Measurements from ENCODE around the gene MAPK6. TPM values are rescaled to one million over a fixed set of nuclear protein-coding genes. Genes with fewer than 3 reads are reported as not detected.

Gene MAPK6
- total RNA-seq, 4 donors from 2014 or later, result 48.8 to 73.1 (median 54.5) TPM

DNA sequence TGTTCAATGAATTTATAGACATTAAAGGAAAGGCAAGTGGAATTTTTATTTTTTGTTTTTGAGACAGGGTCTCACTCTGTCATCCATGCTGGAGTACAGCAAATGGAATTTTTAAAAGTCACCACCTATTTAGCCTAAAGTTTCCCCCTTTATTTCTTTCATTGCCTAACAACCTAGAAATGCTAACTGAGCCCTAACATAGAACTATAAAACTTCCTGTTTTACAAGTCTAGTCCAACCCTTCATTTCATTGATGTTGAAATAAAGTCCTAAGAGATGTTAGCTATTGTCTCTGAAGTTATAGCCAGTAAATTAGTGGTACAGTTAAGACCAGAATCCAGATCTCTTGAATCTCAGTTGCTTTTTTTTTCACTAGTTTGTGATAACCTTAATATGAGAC is 39.0 kb downstream of the MAPK6 start:
- intact Hi-C loops (cut with DNase I; ENCODE audit: low total_unique reads), result no loop called here
- no peak overlapping the region for H3K4me3 ChIP-seq (ENCODE audit: low read depth, poor library complexity, severe bottlenecking)
- no peak for TF ChIP-seq POLR2A (IDR thresholded peaks at IDR 0.05)

DNA sequence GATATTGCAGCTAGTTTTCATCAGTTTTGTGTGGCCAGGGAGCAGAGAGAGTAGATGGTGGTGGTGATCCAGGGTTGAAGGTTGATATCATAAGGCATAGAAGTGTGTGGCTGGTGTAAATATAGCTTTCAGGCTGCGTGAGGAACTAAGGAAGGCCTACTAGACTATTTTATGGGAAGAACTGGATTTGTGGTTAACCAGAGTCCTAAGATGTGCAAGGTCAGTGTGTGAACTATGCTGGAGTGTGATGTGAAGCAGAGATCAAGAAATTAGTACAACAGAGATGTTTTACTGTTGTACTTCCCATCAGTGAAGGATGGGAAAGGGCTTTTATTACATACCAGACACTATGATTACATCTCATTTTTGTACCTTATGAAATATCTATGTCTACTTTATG is 41.5 kb downstream of the MAPK6 start:
- intact Hi-C loops (cut with DNase I; ENCODE audit: low total_unique reads), result no loop called here
- no peak overlapping the region for H3K4me3 ChIP-seq (ENCODE audit: low read depth, poor library complexity, severe bottlenecking)
- 72 to 83% methylated on average over 1 of the region's 1 CpG for WGBS, 2 donors
- no peak for DNase-seq (ENCODE audit: low spot score in 2 of 2)
- TF ChIP-seq, protein P1, sequence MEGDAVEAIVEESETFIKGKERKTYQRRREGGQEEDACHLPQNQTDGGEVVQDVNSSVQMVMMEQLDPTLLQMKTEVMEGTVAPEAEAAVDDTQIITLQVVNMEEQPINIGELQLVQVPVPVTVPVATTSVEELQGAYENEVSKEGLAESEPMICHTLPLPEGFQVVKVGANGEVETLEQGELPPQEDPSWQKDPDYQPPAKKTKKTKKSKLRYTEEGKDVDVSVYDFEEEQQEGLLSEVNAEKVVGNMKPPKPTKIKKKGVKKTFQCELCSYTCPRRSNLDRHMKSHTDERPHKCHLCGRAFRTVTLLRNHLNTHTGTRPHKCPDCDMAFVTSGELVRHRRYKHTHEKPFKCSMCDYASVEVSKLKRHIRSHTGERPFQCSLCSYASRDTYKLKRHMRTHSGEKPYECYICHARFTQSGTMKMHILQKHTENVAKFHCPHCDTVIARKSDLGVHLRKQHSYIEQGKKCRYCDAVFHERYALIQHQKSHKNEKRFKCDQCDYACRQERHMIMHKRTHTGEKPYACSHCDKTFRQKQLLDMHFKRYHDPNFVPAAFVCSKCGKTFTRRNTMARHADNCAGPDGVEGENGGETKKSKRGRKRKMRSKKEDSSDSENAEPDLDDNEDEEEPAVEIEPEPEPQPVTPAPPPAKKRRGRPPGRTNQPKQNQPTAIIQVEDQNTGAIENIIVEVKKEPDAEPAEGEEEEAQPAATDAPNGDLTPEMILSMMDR (IDR thresholded peaks at IDR 0.05), result no peak
- TF ChIP-seq POLR2A (IDR thresholded peaks at IDR 0.05), result no peak

More for the DNA sequence above, 39.0 kb downstream of the MAPK6 start:
- no peak for DNase-seq (ENCODE audit: low spot score in 2 of 2)

DNA sequence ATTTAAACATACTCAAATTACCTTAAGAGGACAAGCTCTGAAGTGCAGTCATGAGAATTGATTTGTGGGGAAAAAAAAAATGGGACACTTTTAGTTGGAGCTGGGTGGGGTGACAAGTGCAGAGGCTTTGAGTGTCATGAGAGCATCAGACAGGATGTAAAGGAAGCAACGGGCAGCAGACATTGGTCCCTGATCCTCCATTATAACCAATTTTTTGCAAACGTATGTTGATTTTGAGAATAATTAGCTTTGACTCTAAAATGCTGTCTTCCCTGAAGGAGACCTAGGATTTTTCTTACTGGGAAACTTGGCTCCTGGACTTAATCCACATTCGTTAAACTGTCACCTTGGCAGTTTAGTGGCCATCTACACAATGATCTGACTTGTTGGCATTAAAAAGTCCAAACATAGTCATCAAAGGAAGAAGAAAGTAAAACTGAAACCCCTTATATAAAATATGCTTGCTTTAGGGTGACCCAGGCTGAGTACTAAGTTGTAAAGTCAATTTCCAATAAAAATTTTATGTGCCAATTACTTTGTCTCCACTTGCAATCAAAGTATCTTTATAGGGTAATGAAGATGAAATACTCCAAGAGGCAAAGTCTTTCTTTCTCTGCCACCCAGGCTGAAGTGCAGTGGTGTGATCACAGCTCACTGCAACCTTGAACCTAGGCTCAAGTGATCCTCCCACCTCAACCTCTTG is 48.0 kb downstream of the MAPK6 start:
- no peak for DNase-seq (ENCODE audit: low spot score in 2 of 2)
- TF ChIP-seq, protein P1 (IDR thresholded peaks at IDR 0.05), result no peak
- TF ChIP-seq POLR2A (IDR thresholded peaks at IDR 0.05), result no peak
- H3K4me3 ChIP-seq (ENCODE audit: low read depth, poor library complexity, severe bottlenecking), result no peak overlapping the region
- 80 to 81% methylated on average over 3 of the region's 3 CpGs for WGBS, 2 donors
- intact Hi-C loops (cut with DNase I; ENCODE audit: low total_unique reads), result no loop called here

DNA sequence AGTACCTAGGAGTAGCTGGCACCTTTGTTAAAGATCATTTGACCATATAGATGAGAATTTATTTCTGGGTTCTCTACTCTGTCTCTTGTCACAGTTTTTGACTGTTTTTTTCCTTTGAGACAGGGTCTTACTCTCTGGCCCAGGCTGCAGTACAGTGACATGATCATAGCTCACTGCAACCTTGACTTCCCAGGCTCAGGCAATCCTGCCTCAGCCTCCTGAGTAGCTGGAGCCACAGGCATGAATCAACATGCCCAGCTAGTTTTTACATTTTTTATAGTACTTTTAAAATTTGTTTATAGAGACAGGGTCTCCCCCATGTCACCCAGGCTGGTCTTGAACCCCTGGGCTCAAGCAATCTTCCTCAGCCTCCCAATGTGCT is 48.5 kb downstream of the MAPK6 start:
- no peak for DNase-seq (ENCODE audit: low spot score in 2 of 2)
- TF ChIP-seq POLR2A (IDR thresholded peaks at IDR 0.05), result no peak
- TF ChIP-seq, protein P1 (IDR thresholded peaks at IDR 0.05), result no peak
- no peak overlapping the region for H3K4me3 ChIP-seq (ENCODE audit: low read depth, poor library complexity, severe bottlenecking)
- intact Hi-C loops (cut with DNase I; ENCODE audit: low total_unique reads), result no loop called here

DNA sequence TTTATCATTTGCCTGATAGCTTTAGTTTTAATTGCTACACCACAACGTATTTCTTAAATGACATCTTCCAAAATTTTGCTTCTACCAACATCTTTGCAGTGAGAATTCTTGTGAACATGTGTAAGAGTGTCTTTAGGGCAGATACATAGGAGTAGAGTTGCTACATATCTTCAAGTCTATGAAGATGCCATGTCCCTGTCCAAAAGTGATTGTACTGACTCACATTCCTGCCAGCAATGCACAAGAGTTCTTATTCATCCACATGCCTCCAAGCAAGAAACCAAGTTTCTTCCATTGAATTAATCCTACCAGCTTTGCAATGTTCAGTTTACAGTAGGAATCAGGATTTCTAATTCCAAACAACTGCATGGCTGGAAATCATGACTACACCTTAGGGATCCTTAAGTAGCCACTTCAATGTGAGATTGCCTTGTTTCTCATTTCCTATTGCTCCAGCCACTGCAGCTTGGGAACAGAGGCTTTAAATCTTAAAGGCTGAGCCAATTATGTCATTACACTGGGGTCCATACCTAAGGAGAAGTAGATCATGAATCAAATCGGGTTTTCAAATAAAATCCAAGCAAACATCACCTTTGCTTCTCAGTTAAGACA is 49.1 kb downstream of the MAPK6 start:
- no peak for TF ChIP-seq POLR2A (IDR thresholded peaks at IDR 0.05)
- TF ChIP-seq, protein P1 (IDR thresholded peaks at IDR 0.05), result no peak
- DNase-seq (ENCODE audit: low spot score in 2 of 2), result no peak
- no peak overlapping the region for H3K4me3 ChIP-seq (ENCODE audit: low read depth, poor library complexity, severe bottlenecking)
- WGBS, 2 donors, result 59 to 70% methylated on average over 2 of the region's 2 CpGs
- intact Hi-C loops (cut with DNase I; ENCODE audit: low total_unique reads), result no loop called here

DNA sequence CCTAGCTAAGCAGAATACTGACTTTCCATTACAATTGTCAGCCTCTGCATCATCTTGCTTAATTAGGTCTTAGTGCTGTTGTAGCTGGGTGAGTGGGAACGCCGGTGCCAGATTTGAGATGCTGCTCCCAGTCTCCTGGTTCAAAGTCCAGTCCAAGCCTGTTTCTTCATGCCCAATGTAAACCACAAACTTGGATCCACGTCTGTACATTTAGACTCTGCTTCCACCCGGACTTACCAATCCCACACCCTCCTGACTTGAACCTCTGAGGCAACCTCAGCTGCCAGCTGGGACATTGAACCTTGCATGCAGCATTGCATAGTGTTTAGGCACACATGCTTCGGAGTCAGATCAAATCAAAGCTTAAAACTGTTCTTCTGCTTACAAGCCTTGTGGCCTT is 50.5 kb downstream of the MAPK6 start:
- WGBS, 2 donors, result 65 to 70% methylated on average over 5 of the region's 5 CpGs
- DNase-seq (ENCODE audit: low spot score in 2 of 2), result no peak
- H3K4me3 ChIP-seq (ENCODE audit: low read depth, poor library complexity, severe bottlenecking), result no peak overlapping the region
- intact Hi-C loops (cut with DNase I; ENCODE audit: low total_unique reads), result no loop called here
- TF ChIP-seq, protein P1 (IDR thresholded peaks at IDR 0.05), result no peak
- TF ChIP-seq POLR2A (IDR thresholded peaks at IDR 0.05), result no peak

Data from lower leg skin (tissue), 4 donors.